M059J (cell line): ENCODE results near the gene SYCE3. TPM values are rescaled to one million over a fixed set of nuclear protein-coding genes. Genes with fewer than 3 reads are reported as not detected.

Source experiments
- DNase-seq: peaks from one replicate; pipeline ENCODE4 v3.0.0-alpha.2; 2012; ENCODE audit warnings: low read depth
- total RNA-seq: library from RNA; depleted of rRNA; stranded (reverse); fragments of >200 nt; shearing (Covaris generic); gene quantifications from 2 replicates; pipeline ENCODE4 v1.2.3, GENCODE V29; 2014

Gene SYCE3
- total RNA-seq, 1 experiment from 2014 or later = not detected

DNA sequence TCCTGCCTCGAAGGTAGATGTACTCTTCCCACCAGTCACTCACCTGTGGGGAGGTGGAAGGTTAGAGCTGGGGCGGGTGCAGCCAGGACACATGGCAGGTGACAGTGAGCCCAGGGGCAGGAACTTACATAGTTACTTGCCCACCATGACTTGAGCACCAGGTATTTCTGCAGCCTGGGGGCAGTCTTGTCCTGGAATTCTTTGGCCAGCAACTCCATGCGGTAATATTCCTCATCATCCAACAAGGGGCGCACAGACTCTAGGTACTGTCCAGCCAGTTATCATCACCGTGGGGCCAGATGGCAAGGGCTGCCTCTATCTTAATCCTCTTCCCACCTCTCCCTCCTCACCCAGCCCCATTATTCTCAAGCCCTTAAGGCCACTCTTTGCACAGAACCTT lies 13.4 kb upstream of the SYCE3 start:
- DNase-seq = peak; percentile 49

DNA sequence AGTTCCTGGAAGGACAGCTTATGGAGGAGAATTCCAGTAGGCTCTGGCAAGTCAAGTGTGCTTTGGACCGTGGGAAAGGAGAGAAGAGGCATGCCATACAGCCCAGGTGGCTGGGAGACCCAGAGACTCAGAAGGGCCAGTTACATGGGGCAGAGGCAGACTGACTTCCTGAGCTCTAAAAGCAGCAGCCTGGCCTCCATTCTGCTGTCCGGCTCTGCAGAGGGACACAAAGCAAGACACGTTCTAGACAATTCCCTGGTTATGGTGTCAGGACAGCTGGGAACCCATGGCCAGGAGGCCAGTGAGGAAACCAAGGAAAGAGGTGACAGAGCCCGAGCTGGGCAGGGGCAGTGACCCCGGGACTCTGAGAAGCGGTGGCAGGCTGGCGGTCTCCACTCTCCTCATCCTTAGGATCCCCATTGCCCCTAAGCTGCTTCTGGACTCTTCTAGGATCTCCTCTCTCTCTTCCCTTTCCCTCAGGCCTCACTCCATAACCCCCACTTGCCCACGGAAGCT lies 12.8 kb upstream of the SYCE3 start:
- no peak for DNase-seq

DNA sequence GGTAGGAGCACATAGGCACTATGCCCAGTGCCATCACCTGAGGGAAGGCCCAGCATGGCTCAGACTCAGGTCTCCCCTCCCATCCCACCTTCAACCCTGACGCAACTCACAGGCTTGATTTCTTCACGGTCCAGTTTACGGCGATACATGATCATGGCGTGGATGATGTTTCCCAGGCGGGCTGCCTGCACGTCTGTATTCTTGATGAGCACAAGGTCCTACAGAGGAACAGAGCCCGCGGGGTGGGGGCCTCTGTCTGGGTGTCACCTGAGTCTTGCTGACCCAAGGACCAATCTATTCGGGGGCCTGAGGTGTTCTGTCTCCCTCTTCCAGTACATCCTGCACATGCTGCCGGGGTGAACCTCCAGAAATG lies 11.7 kb upstream of the SYCE3 start:
- DNase-seq = no peak

DNA sequence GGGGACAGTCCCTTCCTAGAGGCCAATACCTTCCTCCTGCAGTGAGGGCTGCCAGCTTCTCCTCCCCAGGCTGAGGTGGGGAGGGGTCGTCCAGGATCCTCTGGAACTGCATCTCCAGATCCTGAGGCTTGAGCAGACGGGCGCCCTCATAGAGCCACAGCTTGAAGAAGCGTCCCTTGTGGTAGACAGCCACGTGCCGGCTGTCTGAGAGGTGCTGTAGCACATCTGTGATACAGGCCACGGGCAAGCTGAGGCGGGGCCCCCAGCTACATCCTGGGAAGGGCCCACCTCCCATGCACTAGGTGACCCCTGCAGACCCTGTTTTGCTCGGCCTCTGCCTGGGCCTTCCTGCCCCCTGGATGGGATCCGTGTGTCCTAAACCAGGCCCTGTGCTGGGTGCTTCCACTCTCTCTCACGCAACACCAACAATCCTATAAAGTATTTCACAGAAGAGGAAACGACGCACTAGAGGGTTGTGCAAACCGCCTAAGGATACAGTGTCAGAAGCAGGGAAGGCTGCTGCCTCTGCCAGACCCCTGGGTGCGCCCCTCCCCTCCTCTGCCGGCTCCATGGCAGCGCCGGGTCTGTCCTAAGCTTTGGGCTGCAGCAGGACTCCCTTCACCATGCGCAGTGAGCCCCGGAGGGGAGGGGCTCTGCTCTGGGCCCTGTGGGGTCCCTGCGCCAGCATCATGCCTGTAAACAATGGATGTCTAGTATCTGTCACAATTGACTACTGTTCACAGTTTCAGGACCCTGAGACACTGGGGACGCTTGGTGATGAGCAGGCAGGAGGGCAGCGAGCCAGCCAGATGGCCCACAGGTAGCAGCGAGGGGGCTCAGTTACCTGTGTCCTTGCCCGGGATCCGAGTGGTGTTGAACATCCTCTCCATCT lies 11.0 kb upstream of the SYCE3 start:
- DNase-seq = no peak

DNA sequence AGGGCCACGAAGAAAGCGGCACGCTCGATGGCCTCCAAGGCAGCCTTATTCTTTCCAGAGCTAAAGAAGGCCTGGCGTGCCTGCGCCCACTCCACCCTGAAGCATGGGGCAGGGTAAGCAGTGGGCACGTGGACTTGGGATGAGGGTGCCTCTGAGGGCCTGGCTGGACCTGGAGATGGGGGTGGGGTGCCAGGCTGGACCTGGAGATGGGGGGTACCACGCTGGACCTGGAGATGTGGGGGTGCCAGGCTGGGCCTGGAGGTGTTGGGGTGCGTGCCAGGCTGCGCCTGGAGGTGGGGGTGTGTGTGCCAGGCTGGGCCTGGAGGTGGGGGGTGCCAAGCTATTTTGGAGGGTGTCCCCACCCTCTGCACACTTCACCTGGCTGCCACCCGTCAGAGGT lies 10.2 kb upstream of the SYCE3 start:
- DNase-seq = no peak

DNA sequence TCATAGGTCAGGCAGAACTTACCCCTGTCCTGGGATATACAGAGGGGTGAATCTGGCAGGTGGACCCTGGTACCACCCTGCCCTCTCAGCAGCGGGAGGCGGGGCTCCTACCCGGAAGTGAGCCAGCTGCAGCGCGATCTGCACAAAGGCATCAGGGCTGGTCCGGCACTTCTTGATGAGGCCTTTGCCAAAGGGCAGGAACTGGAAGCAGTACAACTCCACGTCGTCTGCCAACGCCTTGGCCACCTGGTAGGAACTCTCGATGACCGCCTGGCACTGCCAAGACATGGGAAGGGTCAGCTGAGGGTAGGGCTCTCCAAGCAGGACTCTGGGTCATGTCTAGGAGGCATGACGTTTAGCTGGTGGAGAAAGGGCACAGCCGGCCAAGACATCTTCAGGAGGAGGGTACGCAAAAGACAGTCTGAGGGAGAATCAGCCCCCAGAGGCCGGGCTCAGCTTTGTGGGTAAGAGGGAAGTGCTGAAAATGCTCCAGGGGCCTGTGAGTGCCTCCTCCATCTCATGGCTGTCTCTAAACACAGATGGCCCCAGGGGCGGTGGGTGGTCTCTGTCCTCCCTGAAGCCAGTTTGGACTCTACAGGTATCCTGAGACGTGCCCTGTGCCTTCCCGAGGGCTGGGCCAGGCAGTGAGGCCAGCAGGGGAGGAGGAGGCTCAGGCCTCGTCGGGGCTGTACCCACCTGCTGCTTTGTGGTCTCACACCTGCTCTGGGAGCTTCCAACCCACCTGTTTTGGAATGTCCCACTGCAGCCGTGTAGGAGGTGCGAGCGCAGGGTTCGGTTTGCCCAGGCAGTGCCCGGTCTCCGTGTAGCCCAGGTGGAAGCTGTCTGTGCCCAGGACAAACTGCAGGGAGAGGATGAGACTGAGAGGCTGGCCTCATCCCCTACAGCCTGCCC lies 8.8 kb upstream of the SYCE3 start:
- no peak for DNase-seq

DNA sequence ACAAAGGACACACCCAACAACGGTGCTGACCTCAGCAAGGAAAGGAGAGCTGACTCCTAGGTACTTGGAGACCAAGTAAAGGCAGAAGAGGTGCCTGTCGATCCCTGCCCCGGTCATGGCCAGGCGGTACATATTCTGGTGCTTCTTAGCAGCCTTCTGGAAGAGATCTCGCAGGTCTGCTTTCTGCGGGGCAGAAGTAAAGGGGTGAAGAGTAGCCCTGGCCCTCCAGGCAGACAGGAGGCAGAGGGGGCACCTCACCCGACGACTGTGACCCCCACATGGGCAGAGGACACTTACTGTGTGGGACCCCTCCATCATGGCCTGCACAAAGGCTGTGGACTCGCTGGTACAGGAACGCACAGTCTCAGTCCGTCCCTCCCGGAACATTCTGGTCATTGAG lies 8.1 kb upstream of the SYCE3 start:
- no peak for DNase-seq

DNA sequence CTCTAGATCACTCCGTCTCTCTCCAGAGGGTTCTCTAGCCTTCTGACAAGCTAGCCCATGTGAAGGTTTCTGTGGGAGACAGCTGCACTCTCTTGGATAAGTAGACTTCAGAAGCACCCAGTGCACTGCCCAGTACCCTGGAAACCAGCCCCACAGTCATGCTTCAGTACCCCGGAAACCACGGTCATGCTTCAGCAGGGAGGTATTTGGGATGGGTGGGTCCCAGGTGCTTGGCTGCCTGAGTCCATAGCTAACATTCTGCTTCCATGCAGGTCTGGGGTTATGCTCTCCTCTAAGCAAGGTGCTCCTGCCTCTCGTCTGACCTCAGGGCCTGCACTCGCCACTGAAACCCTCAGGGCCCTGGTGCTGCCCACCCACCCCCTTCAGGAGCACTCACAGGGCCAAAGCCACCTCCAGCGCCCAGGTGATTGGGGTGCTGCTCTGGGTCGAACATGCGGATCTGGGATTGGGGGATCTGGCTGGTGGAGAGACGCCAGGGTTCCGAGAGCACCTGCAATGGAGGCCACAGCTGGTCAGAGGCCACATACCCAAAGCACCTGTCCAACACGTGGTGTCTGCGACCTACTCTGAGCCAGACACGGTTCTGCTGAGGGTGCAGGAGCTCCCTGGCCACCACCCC lies 7.3 kb upstream of the SYCE3 start:
- no peak for DNase-seq

DNA sequence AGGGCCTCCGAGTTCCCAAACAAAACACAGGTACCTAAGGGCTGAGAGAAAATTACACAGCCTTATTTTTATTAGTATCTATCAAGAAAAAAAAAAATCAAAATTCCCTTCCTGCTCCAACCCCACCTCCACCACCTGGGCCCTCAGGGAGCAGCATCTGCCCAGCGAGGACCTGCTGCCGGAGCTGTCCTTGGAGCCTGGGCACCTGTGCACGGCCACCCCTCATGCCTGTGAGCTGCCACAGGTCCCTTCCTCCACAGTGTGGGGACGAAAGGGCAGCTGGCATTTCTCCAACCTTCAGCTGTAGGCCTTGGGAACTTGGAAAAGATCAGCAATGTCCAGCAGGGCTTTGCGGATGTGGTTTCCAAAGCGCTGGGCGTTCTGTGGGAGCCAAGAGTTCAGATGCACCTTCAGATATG lies 6.3 kb upstream of the SYCE3 start:
- DNase-seq = no peak

DNA sequence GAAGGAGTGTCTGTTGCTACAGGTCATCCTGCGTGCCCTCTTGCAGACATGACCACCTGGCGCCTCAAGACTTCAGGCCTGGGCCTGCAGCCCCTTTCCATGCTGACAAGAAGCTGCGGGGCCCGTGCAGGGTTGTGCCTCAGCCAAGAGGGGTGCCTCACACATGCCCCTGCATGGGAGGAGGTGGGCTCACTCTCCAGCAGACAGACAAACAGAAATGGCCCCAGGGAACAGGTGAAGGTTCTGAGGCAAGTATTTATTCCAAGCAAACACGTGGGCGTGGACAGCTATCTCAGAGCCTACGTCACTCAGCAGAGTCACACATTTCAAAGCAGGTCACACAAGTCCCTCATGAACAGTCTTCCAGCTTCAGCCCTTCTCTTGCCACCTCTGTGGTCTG lies 5.9 kb upstream of the SYCE3 start:
- no peak for DNase-seq

DNA sequence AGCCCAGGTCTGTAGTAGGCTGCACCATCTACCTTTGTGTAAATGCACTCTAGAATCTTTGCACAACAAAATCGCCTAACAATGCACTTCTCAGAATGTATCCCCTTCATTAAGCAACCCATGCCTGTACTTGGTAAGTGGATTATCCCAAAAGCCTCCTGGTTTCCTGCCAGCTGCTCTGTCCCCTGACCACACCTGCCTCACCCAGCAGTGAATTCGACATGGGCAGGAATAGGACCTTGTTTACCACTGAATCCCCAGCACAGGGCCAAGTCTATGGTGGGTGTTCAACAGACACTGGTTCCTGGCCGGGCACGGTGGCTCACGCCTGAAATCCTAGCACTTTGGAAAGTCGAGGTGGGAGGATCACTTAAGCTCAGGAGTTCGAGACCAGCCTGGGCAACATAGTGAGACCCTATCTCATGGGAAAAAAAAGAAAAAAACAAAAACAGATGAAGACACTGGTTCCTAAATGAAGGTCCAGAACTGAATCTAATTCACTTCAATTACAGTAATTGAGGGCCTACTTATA lies 5.1 kb upstream of the SYCE3 start:
- no peak for DNase-seq

DNA sequence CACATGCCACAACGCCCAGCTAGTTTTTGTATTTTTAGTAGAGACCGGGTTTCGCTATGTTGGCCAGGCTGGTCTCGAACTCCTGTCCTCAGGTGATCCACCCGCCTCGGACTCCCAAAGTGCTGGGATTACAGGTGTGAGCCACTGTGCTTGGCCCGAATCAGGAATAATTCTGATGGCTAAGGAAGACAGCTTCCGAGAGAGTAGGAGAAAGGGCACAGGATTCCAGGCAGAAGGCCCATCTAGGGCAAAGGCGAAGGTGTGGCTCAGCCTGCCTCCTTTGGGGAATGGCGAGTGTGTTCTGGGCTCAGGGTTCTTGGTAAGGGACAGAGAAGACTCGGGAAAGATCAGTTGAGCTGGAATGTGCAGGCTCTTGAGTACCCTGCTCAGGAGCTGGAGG lies 1.6 kb upstream of the SYCE3 start:
- no peak for DNase-seq

DNA sequence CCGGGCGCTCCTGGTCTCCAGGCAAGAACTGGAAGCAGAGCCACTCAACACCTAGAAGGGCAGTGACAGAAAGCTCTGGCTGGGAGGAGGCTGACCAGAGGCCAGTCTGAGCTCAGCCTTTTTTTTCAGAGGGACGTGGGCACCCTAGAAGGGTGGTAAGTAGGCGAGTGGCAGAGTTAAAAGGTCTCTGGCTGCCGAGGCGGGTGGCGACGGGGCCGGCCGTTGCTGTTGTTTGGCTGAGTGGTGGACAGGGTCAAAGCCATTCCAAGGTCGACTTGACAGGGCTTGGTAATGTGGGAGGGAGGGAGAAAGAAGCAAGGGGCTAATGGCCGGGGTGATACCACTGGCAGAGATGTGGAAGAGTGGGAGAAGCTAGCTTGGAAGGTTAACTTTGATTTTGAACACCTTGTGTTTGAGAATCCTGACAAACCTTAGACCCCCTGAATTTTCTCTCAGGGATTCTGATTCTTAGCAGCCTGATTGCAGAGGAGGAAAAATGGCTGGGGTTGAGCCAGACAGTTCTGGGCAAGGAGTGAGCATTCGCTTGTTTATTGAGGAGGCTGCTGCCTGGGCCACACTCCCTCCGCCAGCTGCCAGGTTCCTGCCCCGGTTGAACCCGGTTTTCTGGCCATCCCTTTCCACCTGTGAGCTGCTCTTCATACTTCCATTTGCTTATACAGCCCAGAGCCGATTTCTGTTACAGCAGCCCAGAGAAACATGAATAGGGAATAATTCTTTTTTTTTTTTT lies 868 bp upstream of the SYCE3 start:
- DNase-seq = no peak

DNA sequence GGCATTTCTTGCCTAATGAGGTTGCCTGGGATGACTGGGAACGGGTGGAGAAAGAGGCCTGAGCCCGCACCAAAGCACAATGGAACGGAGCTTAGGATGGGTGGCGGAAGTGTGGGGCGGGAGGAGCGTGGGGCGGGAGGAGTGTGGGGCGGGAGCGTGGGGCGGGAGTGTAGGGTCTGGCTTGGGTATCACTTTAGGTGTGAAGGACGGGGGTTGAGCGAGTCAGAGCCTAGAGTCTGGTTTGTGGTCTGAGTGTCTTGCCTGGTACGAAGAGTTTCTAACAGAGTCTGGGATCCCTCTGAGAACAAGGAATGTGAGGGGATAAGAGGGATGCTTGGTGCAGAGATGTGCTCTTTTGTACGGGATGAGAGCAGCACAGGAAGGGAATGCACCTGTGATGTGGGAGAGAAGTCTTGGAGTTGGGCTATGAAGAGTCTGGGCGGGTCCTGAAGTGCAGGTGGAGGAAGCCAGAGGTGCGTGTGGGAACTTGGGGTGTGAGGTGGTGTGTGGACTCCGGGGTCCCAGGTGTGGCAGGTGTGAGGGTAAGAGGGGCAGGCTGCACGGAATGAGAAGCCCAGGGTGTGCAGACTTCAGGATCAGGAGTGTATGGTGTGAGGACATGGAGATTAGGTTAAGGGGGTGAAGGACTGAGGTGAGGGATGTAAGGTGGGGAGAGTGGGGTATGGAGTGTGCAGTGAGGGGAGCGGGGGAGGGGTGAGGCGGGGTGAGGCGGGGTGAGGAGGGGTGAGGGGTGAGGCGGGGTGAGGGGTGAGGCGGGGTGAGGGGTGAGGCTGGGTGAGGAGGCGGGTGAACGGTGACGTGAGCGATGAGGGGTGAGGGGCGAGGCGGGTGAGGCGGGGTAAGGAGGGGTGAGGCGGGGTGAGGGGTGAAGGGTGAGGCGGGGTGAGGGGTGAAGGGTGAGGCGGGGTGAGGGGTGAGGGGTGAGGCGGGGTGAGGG lies 1.0 kb downstream of the SYCE3 start:
- DNase-seq = no peak

DNA sequence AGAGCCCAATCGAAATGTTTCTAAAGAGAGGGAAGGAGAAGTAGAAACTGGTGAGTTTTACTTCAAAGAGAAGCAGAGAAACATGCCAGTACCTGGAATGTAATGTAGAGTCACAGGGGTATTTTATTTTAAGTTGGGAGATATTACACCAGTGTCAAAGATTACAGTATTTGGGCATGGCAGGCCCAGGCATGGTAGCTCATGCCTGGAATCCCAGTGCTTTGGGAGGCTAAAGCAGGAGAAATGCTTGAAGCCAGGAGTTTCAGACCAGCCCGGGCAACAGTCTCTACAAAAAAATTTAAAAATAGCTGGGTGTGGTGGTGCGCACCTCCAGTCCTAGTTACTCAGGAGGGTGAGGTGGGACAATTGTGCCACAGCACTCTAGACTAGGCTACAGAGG lies 2.7 kb downstream of the SYCE3 start:
- DNase-seq = no peak

DNA sequence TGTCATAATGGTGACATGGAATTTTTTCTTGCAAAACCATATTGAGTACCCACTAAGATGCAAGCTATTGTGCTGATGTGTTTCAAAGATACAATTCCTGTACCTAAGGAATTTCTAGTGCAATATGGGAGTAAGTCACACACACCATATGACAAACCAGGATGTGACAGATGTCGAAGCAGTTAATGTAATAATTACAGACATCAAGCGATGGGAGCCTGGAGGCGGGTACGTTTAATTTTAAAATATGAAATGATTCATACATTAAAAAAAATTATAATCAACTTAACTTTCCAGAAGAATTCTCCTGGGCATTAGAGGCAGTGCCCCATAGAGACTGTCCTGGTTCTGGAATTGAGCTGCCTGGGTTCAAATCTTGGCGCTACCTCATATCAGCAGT lies 6.0 kb downstream of the SYCE3 start:
- DNase-seq = no peak

DNA sequence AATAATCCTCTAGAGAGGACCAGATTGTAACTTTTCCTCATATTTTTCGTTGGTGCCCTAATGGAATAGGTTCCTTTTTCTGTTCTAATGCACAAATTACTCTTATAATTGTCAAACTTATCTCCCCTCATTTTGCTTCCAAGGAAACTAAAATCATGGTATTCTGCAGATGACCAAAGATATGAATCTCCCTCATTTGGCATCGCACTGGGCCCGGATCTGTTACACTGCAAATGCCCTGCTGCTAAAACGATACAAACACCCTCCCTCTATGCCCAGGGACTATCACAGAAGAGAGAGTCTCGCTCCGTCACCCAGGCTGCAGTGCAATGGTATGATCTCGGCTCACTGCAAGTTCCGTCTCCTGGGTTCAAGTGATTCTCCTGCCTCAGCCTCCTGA lies 9.4 kb downstream of the SYCE3 start:
- no peak for DNase-seq

DNA sequence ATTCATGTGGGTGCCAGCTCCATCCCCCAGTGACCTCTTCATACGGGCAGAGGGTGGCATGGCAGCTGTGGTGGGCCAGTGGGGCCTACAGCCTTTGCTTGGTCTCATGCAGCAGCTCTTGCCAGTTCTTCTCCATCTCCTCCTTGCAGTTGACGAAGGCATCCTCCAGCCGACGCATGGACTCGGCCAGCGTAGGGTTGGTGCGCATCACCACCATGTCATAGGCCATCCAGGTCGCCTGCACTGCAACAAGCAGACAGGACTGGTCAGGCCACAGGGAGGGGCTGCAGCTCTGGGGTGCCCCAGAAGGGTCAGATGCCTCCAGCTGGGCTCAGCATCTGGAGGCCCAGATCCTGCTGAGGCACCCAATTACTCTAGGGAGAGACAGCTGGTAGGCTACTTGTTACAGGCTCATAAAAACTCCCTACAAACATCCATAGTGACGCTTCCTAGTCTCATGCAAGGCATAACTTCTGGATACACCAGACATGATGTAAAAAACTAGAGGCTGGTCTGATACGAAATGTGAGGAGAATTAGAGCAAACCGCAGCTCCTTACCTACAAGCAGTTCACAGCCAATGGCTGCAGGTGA lies 11.5 kb downstream of the SYCE3 start:
- DNase-seq = no peak

DNA sequence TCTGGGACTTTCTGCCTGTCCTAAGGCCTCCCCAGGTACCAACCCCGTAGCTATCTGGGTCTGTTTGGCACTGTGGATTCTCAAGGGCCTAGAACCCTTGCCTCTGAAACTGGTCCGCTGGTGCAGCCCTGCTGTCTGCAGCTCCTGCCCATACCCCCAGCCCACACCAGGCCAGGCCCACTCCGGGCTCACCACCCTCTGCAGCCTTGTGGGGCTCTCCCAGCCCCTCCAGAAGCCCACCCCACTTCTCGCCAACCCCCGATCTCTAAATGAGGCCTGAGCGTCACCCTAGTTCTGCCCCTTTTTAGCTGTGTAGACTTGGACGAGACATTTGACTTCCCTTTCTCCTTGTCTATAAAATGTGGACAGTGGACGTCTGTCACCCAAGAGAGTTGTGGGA lies 12.3 kb downstream of the SYCE3 start:
- DNase-seq = no peak
